Measurements from ENCODE around the gene HPGDS. TPM values are rescaled to one million over a fixed set of nuclear protein-coding genes. Genes with fewer than 3 reads are reported as not detected.

HPGDS gene
- total RNA-seq, 6 experiments from 2014 or later = 0.16 to 0.98 (median 0.54) TPM; not detected in 1

- 77% methylated on average over 5 of the region's 6 CpGs for WGBS (ENCODE audit: insufficient coverage, low coverage, low lambda C conversion rate, missing lambda C conversion rate)
- no peaks in the 10 kb centered on the region for H3K4me1 ChIP-seq
- no peak overlapping the region for H3K27ac ChIP-seq
- no peak for DNase-seq
- no peaks in the 10 kb centered on the region for H3K27me3 ChIP-seq
- intact Hi-C loops (cut with DNase I) = no loop called here
- no peak overlapping the region for H3K4me3 ChIP-seq
- peak in 1 of 4 donors; percentile 59 for ATAC-seq
- H3K36me3 ChIP-seq = no peaks in the 10 kb centered on the region
- H3K9me3 ChIP-seq = no peaks in the 10 kb centered on the region
- no peak for TF ChIP-seq CTCF (IDR thresholded peaks at IDR 0.05)
- TF ChIP-seq POLR2A (IDR thresholded peaks at IDR 0.05) = no peak
These were observed 11.8 kb upstream of the HPGDS start for GRCh38 chr4:94354474-94354896.

GRCh38 chr4:94352996-94353395 lies 10.4 kb upstream of the HPGDS start:
- H3K4me3 ChIP-seq = no peak overlapping the region
- no peak for ATAC-seq
- no peaks in the 10 kb centered on the region for H3K27me3 ChIP-seq
- intact Hi-C loops (cut with DNase I) = no loop called here
- no peaks in the 10 kb centered on the region for H3K36me3 ChIP-seq
- H3K4me1 ChIP-seq = no peaks in the 10 kb centered on the region
- WGBS (ENCODE audit: insufficient coverage, low coverage, low lambda C conversion rate, missing lambda C conversion rate) = 92% methylated on average over 2 of the region's 2 CpGs
- no peak for TF ChIP-seq POLR2A (IDR thresholded peaks at IDR 0.05)
- no peak for TF ChIP-seq CTCF (IDR thresholded peaks at IDR 0.05)
- H3K27ac ChIP-seq = no peak overlapping the region
- no peaks in the 10 kb centered on the region for H3K9me3 ChIP-seq
- no peak for DNase-seq

GRCh38 chr4:94352163-94352562 lies 9.5 kb upstream of the HPGDS start:
- 41% methylated on average over 4 of the region's 4 CpGs for WGBS (ENCODE audit: insufficient coverage, low coverage, low lambda C conversion rate, missing lambda C conversion rate)
- intact Hi-C loops (cut with DNase I) = no loop called here
- no peak for ATAC-seq

GRCh38 chr4:94351319-94351718 lies 8.7 kb upstream of the HPGDS start:
- TF ChIP-seq CTCF (IDR thresholded peaks at IDR 0.05) = no peak
- no peak for TF ChIP-seq POLR2A (IDR thresholded peaks at IDR 0.05)
- 33% methylated on average over 1 of the region's 1 CpG for WGBS (ENCODE audit: insufficient coverage, low coverage, low lambda C conversion rate, missing lambda C conversion rate)
- H3K9me3 ChIP-seq = no peaks in the 10 kb centered on the region
- no peak for ATAC-seq
- H3K4me3 ChIP-seq = no peak overlapping the region
- no peaks in the 10 kb centered on the region for H3K36me3 ChIP-seq
- DNase-seq = no peak
- no peaks in the 10 kb centered on the region for H3K4me1 ChIP-seq
- no peak overlapping the region for H3K27ac ChIP-seq
- no peaks in the 10 kb centered on the region for H3K27me3 ChIP-seq
- intact Hi-C loops (cut with DNase I) = no loop called here

More at GRCh38 chr4:94352163-94352562, 9.5 kb upstream of the HPGDS start:
- H3K27ac ChIP-seq = no peak overlapping the region
- DNase-seq = no peak
- no peak for TF ChIP-seq CTCF (IDR thresholded peaks at IDR 0.05)
- no peak for TF ChIP-seq POLR2A (IDR thresholded peaks at IDR 0.05)
- no peaks in the 10 kb centered on the region for H3K4me1 ChIP-seq
- no peaks in the 10 kb centered on the region for H3K9me3 ChIP-seq
- no peaks in the 10 kb centered on the region for H3K36me3 ChIP-seq
- no peak overlapping the region for H3K4me3 ChIP-seq
- no peaks in the 10 kb centered on the region for H3K27me3 ChIP-seq

GRCh38 chr4:94350095-94350494 lies 7.5 kb upstream of the HPGDS start:
- no peak for DNase-seq
- TF ChIP-seq POLR2A (IDR thresholded peaks at IDR 0.05) (no peak), CTCF (IDR thresholded peaks at IDR 0.05) (no peak)
- intact Hi-C loops (cut with DNase I) = no loop called here
- no peaks in the 10 kb centered on the region for H3K27me3 ChIP-seq
- H3K36me3 ChIP-seq = no peaks in the 10 kb centered on the region
- 75% methylated on average over 7 of the region's 8 CpGs for WGBS (ENCODE audit: insufficient coverage, low coverage, low lambda C conversion rate, missing lambda C conversion rate)
- no peak overlapping the region for H3K27ac ChIP-seq
- H3K4me3 ChIP-seq = no peak overlapping the region
- ATAC-seq = no peak
- H3K4me1 ChIP-seq = no peaks in the 10 kb centered on the region
- H3K9me3 ChIP-seq = no peaks in the 10 kb centered on the region
